RWPE1 (cell line): ENCODE data around the gene ADI1.

Experiments used
- CTCF ChIA-PET: fragments of 350-600 bp; sonication (Branson Sonifier 250); formaldehyde crosslinking; extraction: SDS; loops from one replicate; lab custom pipeline; 2021; lab: Yijun Ruan, JAX
- POLR2A ChIA-PET: fragments of 400-600 bp; formaldehyde crosslinking; extraction: SDS; loops from one replicate; lab custom pipeline; 2020; ENCODE audit warnings: antibody characterized with exemption; ENCODE audit not compliant: low non-redundant PET; lab: Yijun Ruan, JAX
- DNase-seq: peaks from one replicate; pipeline ENCODE4 v3.0.0; 2012; ENCODE audit warnings: low spot score
- H3K27ac ChIP-seq: fragments of 450-650 bp; 2 replicates; pipeline ENCODE4 v1.5.1; 2017
- CTCF ChIP-seq: fragments of 450-650 bp; conservative IDR thresholded peaks from 2 replicates; pipeline ENCODE4 v1.5.1; 2017; ENCODE audit warnings: low read depth, mild to moderate bottlenecking

ADI1 gene

GRCh38 chr2:3460831-3461800 is 58.2 kb downstream of the ADI1 start:
- ChIA-PET POLR2A (no interaction called here), CTCF (interaction anchor here (1.2 to 1.3 kb wide), 2 partner anchors 9 to 14 kb away, joined by 4 to 5 read pairs; no protein-coding TSS in a partner anchor)
- TF ChIP-seq CTCF, result no peak
- H3K27ac ChIP-seq, result peak overlapping the region; percentile 53
- no peak for DNase-seq

GRCh38 chr2:3460156-3460555 is 59.2 kb downstream of the ADI1 start:
- no peak for TF ChIP-seq CTCF
- no peak for DNase-seq
- H3K27ac ChIP-seq, result peak overlapping the region; percentile 32
- POLR2A ChIA-PET, result no interaction called here
- CTCF ChIA-PET, result no interaction called here

- DNase-seq, result no peak
- H3K27ac ChIP-seq, result peak overlapping the region; percentile 32
- ChIA-PET CTCF (no interaction called here), POLR2A (no interaction called here)
- no peak for TF ChIP-seq CTCF
Observed at GRCh38 chr2:3459185-3460015, 59.9 kb downstream of the ADI1 start.

- TF ChIP-seq CTCF, result no peak
- DNase-seq, result no peak
- ChIA-PET POLR2A (no interaction called here), CTCF (no interaction called here)
- H3K27ac ChIP-seq, result peak overlapping the region; percentile 38
Observed at GRCh38 chr2:3458396-3459184, 60.7 kb downstream of the ADI1 start.

GRCh38 chr2:3457524-3458395 is 61.6 kb downstream of the ADI1 start:
- no peak for TF ChIP-seq CTCF
- ChIA-PET CTCF (no interaction called here), POLR2A (no interaction called here)
- DNase-seq, result no peak
- peak overlapping the region; percentile 38 for H3K27ac ChIP-seq
